Common myeloid progenitor, CD34-positive (primary cell): Measurements from ENCODE around the gene KIF3C.
A peak's percentile ranks its signal among the peaks of the same experiment; 100 is the strongest.

Experiments
- CTCF ChIA-PET: fragments of 350-600 bp; sonication (Branson Sonifier 250); formaldehyde crosslinking; loops from one replicate; lab custom pipeline; 2021; ENCODE audit warnings: antibody characterized with exemption; lab: Charles Lee
- POLR2A ChIA-PET: fragments of 350-600 bp; sonication (Branson Sonifier 250); formaldehyde crosslinking; loops from one replicate; lab custom pipeline; 2021; ENCODE audit warnings: antibody characterized with exemption; lab: Charles Lee
- DNase-seq, 3 donors: peaks; one replicate each; pipeline versions ENCODE4 v3.0.0 to v3.0.0-alpha.2; 2013
- H3K27ac ChIP-seq, 2 experiments: 1 replicate in 1 of 2; 2 replicates in 1 of 2; pipeline ENCODE4 v1.7.0; 2013; ENCODE audit warnings: inconsistent platforms in 2 of 2, low read length in 2 of 2, mild to moderate bottlenecking in 2 of 2, low read depth in 1 of 2, moderate library complexity in 1 of 2; ENCODE audit not compliant: severe bottlenecking in 2 of 2, insufficient read depth in 1 of 2, poor library complexity in 1 of 2
- H3K27me3 ChIP-seq, 5 experiments: replicated peaks in 2 of 5; 1 replicate in 3 of 5; 2 replicates in 2 of 5; pipeline versions ENCODE4 v1.6.1 to v1.7.0; 2013; ENCODE audit warnings: low read length in 4 of 5, mild to moderate bottlenecking in 2 of 5, moderate library complexity in 2 of 5, inconsistent platforms in 1 of 5; ENCODE audit not compliant: insufficient read depth in 5 of 5, control insufficient read depth in 4 of 5
- H3K36me3 ChIP-seq, 4 experiments: 1 replicate in 2 of 4; 2 replicates in 2 of 4; pipeline versions ENCODE4 v1.6.1 to v1.7.0; 2013; ENCODE audit warnings: low read length in 3 of 4, control low read depth in 1 of 4, mild to moderate bottlenecking in 1 of 4; ENCODE audit not compliant: control insufficient read depth in 4 of 4, insufficient read depth in 4 of 4
- H3K4me1 ChIP-seq, 4 experiments: 1 replicate in 3 of 4; 2 replicates in 1 of 4; pipeline versions ENCODE4 v1.6.1 to v1.7.1; 2013; ENCODE audit warnings: low read length in 3 of 4, mild to moderate bottlenecking in 3 of 4, control low read depth in 1 of 4, inconsistent platforms in 1 of 4, moderate library complexity in 1 of 4; ENCODE audit not compliant: control insufficient read depth in 4 of 4, insufficient read depth in 4 of 4; ENCODE audit errors: control extremely low read depth in 1 of 4
- H3K4me3 ChIP-seq, 7 experiments: 1 replicate in 4 of 7; 2 replicates in 3 of 7; pipeline versions ENCODE4 v1.5.1 to v1.7.0; 2013; ENCODE audit warnings: mild to moderate bottlenecking in 7 of 7, low read length in 6 of 7, moderate library complexity in 6 of 7, inconsistent platforms in 2 of 7, low read depth in 2 of 7, control low read depth in 1 of 7; ENCODE audit not compliant: insufficient read depth in 4 of 7, control insufficient read depth in 1 of 7; ENCODE audit errors: extremely low read depth in 1 of 7
- H3K9me3 ChIP-seq, 5 experiments: 1 replicate in 4 of 5; 2 replicates in 1 of 5; pipeline versions ENCODE4 v1.6.1 to v1.7.1; 2013; ENCODE audit warnings: low read length in 4 of 5, mild to moderate bottlenecking in 2 of 5, inconsistent platforms in 1 of 5, low read depth in 1 of 5, moderate library complexity in 1 of 5; ENCODE audit not compliant: control insufficient read depth in 4 of 5, insufficient read depth in 2 of 5; ENCODE audit errors: control extremely low read depth in 1 of 5
- WGBS: methylation state at CpG from one replicate; pipeline ENCODE4 v1.1.5; 2013; ENCODE audit not compliant: insufficient coverage; 5-methylcytosine and 5-hydroxymethylcytosine counted together

Gene KIF3C

GRCh38 chr2:25955869-25956535 lies 26.3 kb downstream of the KIF3C start:
- Histone ChIP-seq H3K4me1 (peaks cover 1 to 14% (median 11%) of the 10 kb centered on the region in 4 experiments), H3K27me3 (no peaks in the 10 kb centered on the region), H3K36me3 (peaks cover 0 to 6% (median 1%) of the 10 kb centered on the region in 4 experiments), H3K27ac (no peak overlapping the region), H3K4me3 (no peak overlapping the region), H3K9me3 (no peaks in the 10 kb centered on the region)
- ChIA-PET POLR2A (no interaction called here), CTCF (interaction anchor here (1.1 to 12.6 kb wide), 11 partner anchors 10 to 355 kb away, joined by 3 to 104 read pairs (median 4); no protein-coding TSS in a partner anchor)
- DNase-seq: peak; percentile 26 to 54 (median 50)
- WGBS: 97% methylated on average over 4 of the region's 7 CpGs

- POLR2A ChIA-PET: no interaction called here
- DNase-seq: no peak
- Histone ChIP-seq H3K9me3 (no peaks in the 10 kb centered on the region), H3K27me3 (no peaks in the 10 kb centered on the region), H3K27ac (no peak overlapping the region), H3K4me1 (peaks cover 0 to 5% (median 2%) of the 10 kb centered on the region in 4 experiments), H3K4me3 (no peak overlapping the region), H3K36me3 (peaks cover 0 to 6% (median 1%) of the 10 kb centered on the region in 4 experiments)
- CTCF ChIA-PET: interaction anchor here (1.3 to 12.6 kb wide), 3 partner anchors 22 to 191 kb away, joined by 3 to 104 read pairs (median 18); no protein-coding TSS in a partner anchor
- WGBS: 100% methylated on average over 5 of the region's 7 CpGs
Observed at GRCh38 chr2:25955036-25955435, 27.3 kb downstream of the KIF3C start.

- POLR2A ChIA-PET: no interaction called here
Observed at GRCh38 chr2:25954199-25954752, 28.0 kb downstream of the KIF3C start.

GRCh38 chr2:25951071-25951547 lies 31.2 kb downstream of the KIF3C start:
- Histone ChIP-seq H3K27me3 (no peaks in the 10 kb centered on the region), H3K4me1 (no peaks in the 10 kb centered on the region), H3K9me3 (no peaks in the 10 kb centered on the region), H3K36me3 (peaks cover 0 to 6% (median 1%) of the 10 kb centered on the region in 4 experiments), H3K4me3 (no peak overlapping the region), H3K27ac (no peak overlapping the region)
- POLR2A ChIA-PET: interaction anchor here (0.7 to 0.8 kb wide), 2 partner anchors 31 to 40 kb away, joined by 3 read pairs; partner anchors contain the start of gene KIF3C
- CTCF ChIA-PET: interaction anchor here (0.6 to 12.6 kb wide), 32 partner anchors 8 to 1249 kb away, joined by 3 to 104 read pairs (median 4); partner anchors contain the start of gene ASXL2
- peak; percentile 81 to 90 (median 84) for DNase-seq
- 36% methylated on average over 11 of the region's 11 CpGs for WGBS

More at GRCh38 chr2:25954199-25954752, 28.0 kb downstream of the KIF3C start:
- no peaks in the 10 kb centered on the region for H3K4me1 ChIP-seq
- 90% methylated on average over 13 of the region's 21 CpGs for WGBS
- DNase-seq: no peak
- CTCF ChIA-PET: interaction anchor here (1.0 to 12.6 kb wide), 3 partner anchors 23 to 190 kb away, joined by 3 to 104 read pairs (median 3); no protein-coding TSS in a partner anchor
- H3K27ac ChIP-seq: no peak overlapping the region
- no peaks in the 10 kb centered on the region for H3K9me3 ChIP-seq
- H3K4me3 ChIP-seq: no peak overlapping the region
- H3K36me3 ChIP-seq: peaks cover 0 to 6% (median 1%) of the 10 kb centered on the region in 4 experiments
- H3K27me3 ChIP-seq: no peaks in the 10 kb centered on the region

GRCh38 chr2:25948437-25948836 lies 33.9 kb downstream of the KIF3C start:
- no peak overlapping the region for H3K27ac ChIP-seq
- CTCF ChIA-PET: interaction anchor here (0.8 to 12.6 kb wide), 7 partner anchors 9 to 340 kb away, joined by 3 to 104 read pairs (median 3); no protein-coding TSS in a partner anchor
- no peak overlapping the region for H3K4me3 ChIP-seq
- DNase-seq: no peak
- H3K36me3 ChIP-seq: peaks cover 0 to 4% (median 0%) of the 10 kb centered on the region in 4 experiments
- 90% methylated on average over 1 of the region's 2 CpGs for WGBS
- no peaks in the 10 kb centered on the region for H3K4me1 ChIP-seq
- no peaks in the 10 kb centered on the region for H3K9me3 ChIP-seq
- no peaks in the 10 kb centered on the region for H3K27me3 ChIP-seq
- POLR2A ChIA-PET: no interaction called here

- Histone ChIP-seq H3K4me1 (no peaks in the 10 kb centered on the region), H3K27ac (no peak overlapping the region), H3K36me3 (peaks cover 0 to 9% (median 1%) of the 10 kb centered on the region in 4 experiments), H3K9me3 (no peaks in the 10 kb centered on the region), H3K4me3 (no peak overlapping the region), H3K27me3 (no peaks in the 10 kb centered on the region)
- ChIA-PET POLR2A (no interaction called here), CTCF (interaction anchor here (1.5 kb wide), 1 partner anchor 38 kb away, joined by 3 read pairs; no protein-coding TSS in a partner anchor)
- DNase-seq: no peak
- WGBS: 100% methylated on average over 4 of the region's 4 CpGs
Observed at GRCh38 chr2:25941042-25941441, 41.3 kb downstream of the KIF3C start.
